ENCODE measurements around the gene SORCS1. TPM values are rescaled to one million over a fixed set of nuclear protein-coding genes. Genes with fewer than 3 reads are reported as not detected.

Gene SORCS1
- total RNA-seq, 2 donors from 2014 or later, result not detected

DNA sequence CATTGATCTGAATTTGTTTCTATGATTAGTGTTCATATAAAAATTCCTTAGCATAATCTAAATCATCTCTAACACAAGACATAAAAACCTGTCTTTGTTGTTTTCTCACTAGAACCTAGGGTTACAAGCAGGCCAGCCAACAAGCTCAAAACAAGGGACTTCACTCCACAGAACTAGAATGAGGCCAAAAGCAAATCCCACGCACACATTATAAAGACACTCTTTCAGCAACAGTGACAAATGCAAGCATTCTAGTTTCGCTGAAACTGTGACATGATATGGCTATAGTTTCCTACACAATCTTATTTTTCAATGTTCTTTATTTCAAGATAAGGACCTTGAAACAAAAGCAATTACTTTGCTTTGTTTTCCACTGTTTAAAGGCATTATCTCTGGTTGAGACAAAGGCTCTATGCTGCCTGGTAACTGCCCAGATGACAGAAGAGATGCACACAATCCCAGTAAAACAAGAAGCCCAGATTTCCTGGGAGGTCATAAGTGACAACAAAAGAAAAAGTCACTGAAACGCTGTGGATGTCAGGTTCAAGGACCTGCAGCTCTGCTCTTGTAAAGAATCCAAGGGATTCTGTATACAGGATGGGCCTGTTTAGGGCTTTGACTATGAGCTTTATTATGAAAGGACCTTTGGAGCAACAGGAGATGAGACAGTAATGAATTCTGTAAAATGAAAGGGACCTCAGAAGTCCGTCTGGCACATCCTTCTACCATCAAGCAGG is 105.3 kb downstream of the SORCS1 start:
- no peak for DNase-seq
- ATAC-seq (replicated peaks in 1 of 2), result no peak

GRCh38 chr10:107058331-107058730 is 106.2 kb downstream of the SORCS1 start:
- peaks cover 3% of the 10 kb centered on the region in 2 donors for H3K9me3 Mint-ChIP-seq
- H3K27me3 Mint-ChIP-seq (ENCODE audit: low read depth), result no peaks in the 10 kb centered on the region
- DNase-seq, result no peak
- H3K4me3 Mint-ChIP-seq, result no peak overlapping the region
- no peaks in the 10 kb centered on the region for H3K36me3 Mint-ChIP-seq (ENCODE audit: insufficient read depth in 2 of 2)
- ATAC-seq (replicated peaks in 1 of 2), result no peak
- no peak overlapping the region for H3K27ac Mint-ChIP-seq
- H3K4me1 Mint-ChIP-seq (ENCODE audit: low read depth), result no peaks in the 10 kb centered on the region

More for the DNA sequence above, 105.3 kb downstream of the SORCS1 start:
- Mint-ChIP-seq H3K27me3 (ENCODE audit: low read depth) (no peaks in the 10 kb centered on the region), H3K36me3 (ENCODE audit: insufficient read depth in 2 of 2) (no peaks in the 10 kb centered on the region), H3K4me3 (no peak overlapping the region), H3K4me1 (ENCODE audit: low read depth) (no peaks in the 10 kb centered on the region), H3K27ac (no peak overlapping the region), H3K9me3 (peaks cover 3% of the 10 kb centered on the region in 2 donors)

GRCh38 chr10:107056182-107056581 is 108.3 kb downstream of the SORCS1 start:
- H3K9me3 Mint-ChIP-seq, result peaks cover 3 to 7% of the 10 kb centered on the region in 2 donors
- no peaks in the 10 kb centered on the region for H3K27me3 Mint-ChIP-seq (ENCODE audit: low read depth)
- no peak overlapping the region for H3K4me3 Mint-ChIP-seq
- H3K27ac Mint-ChIP-seq, result no peak overlapping the region
- ATAC-seq (replicated peaks in 1 of 2), result no peak
- no peaks in the 10 kb centered on the region for H3K36me3 Mint-ChIP-seq (ENCODE audit: insufficient read depth in 2 of 2)
- no peaks in the 10 kb centered on the region for H3K4me1 Mint-ChIP-seq (ENCODE audit: low read depth)
- DNase-seq, result no peak

- Mint-ChIP-seq H3K27ac (no peak overlapping the region), H3K9me3 (peaks cover 3 to 7% of the 10 kb centered on the region in 2 donors), H3K4me3 (no peak overlapping the region), H3K27me3 (ENCODE audit: low read depth) (no peaks in the 10 kb centered on the region), H3K4me1 (ENCODE audit: low read depth) (no peaks in the 10 kb centered on the region), H3K36me3 (ENCODE audit: insufficient read depth in 2 of 2) (no peaks in the 10 kb centered on the region)
- ATAC-seq (replicated peaks in 1 of 2), result no peak
- no peak for DNase-seq
These were observed 109.9 kb downstream of the SORCS1 start for GRCh38 chr10:107054469-107055156.

GRCh38 chr10:107051769-107052168 is 112.7 kb downstream of the SORCS1 start:
- Mint-ChIP-seq H3K4me3 (no peak overlapping the region), H3K36me3 (ENCODE audit: insufficient read depth in 2 of 2) (no peaks in the 10 kb centered on the region), H3K4me1 (ENCODE audit: low read depth) (no peaks in the 10 kb centered on the region), H3K9me3 (peaks cover 5 to 6% of the 10 kb centered on the region in 2 donors), H3K27me3 (ENCODE audit: low read depth) (no peaks in the 10 kb centered on the region), H3K27ac (no peak overlapping the region)
- DNase-seq (no peak), ATAC-seq (replicated peaks in 1 of 2) (no peak)

- Mint-ChIP-seq H3K27me3 (ENCODE audit: low read depth) (no peaks in the 10 kb centered on the region), H3K27ac (no peak overlapping the region), H3K9me3 (peaks cover 2 to 3% of the 10 kb centered on the region in 2 donors), H3K36me3 (ENCODE audit: insufficient read depth in 2 of 2) (no peaks in the 10 kb centered on the region), H3K4me3 (no peak overlapping the region), H3K4me1 (ENCODE audit: low read depth) (no peaks in the 10 kb centered on the region)
- DNase-seq, result no peak
- no peak for ATAC-seq (replicated peaks in 1 of 2)
These were observed 121.0 kb downstream of the SORCS1 start for GRCh38 chr10:107043461-107043860.

GRCh38 chr10:107037192-107038122 is 127.0 kb downstream of the SORCS1 start:
- peaks cover 0 to 3% of the 10 kb centered on the region in 2 donors for H3K36me3 Mint-ChIP-seq (ENCODE audit: insufficient read depth in 2 of 2)
- peaks cover 3 to 5% of the 10 kb centered on the region in 2 donors for H3K9me3 Mint-ChIP-seq
- no peak overlapping the region for H3K4me3 Mint-ChIP-seq
- H3K27ac Mint-ChIP-seq, result no peak overlapping the region
- H3K27me3 Mint-ChIP-seq (ENCODE audit: low read depth), result no peaks in the 10 kb centered on the region
- DNase-seq (no peak), ATAC-seq (replicated peaks in 1 of 2) (no peak)
- no peaks in the 10 kb centered on the region for H3K4me1 Mint-ChIP-seq (ENCODE audit: low read depth)

- Mint-ChIP-seq H3K4me1 (ENCODE audit: low read depth) (no peaks in the 10 kb centered on the region), H3K27ac (no peak overlapping the region)
These were observed 130.6 kb downstream of the SORCS1 start for GRCh38 chr10:107033799-107034422.

DNA sequence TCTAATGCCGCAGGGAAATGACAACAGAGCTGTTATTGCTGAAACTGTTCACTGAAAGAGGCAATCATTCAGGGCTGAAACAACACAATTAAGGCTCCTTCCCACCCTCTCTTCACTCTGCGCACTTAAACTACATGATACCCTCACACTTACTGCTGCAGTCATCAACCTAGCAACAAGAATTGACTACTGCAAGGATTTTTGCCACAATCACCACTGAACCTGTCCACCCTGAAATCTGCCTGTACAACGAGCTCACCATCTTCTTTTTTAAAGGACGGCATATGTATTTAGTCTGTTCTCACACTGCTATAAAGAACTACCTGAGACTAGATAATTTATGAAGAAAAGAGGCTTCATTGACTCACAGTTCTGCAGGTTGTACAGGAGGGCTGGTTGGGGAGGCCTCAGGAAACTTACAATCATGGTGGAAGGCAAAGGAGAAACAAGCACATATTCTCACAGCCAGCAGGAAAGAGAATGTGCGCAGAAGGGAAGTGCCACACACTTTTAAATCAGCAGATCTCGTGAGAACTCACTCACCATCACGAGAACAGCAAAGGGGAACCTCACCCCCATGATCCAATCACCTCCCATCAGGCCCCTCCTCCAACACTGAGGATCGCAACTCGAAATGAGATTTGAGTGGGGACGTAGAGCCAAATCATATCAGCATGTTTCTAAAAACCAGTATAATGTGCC is 131.7 kb downstream of the SORCS1 start:
- H3K27ac Mint-ChIP-seq, result no peak overlapping the region
- DNase-seq, result no peak
- no peaks in the 10 kb centered on the region for H3K27me3 Mint-ChIP-seq (ENCODE audit: low read depth)
- H3K4me3 Mint-ChIP-seq, result no peak overlapping the region
- no peak for ATAC-seq (replicated peaks in 1 of 2)
- no peaks in the 10 kb centered on the region for H3K4me1 Mint-ChIP-seq (ENCODE audit: low read depth)
- peaks cover 0 to 3% of the 10 kb centered on the region in 2 donors for H3K36me3 Mint-ChIP-seq (ENCODE audit: insufficient read depth in 2 of 2)
- peaks cover 5 to 11% of the 10 kb centered on the region in 2 donors for H3K9me3 Mint-ChIP-seq

More at GRCh38 chr10:107033799-107034422, 130.6 kb downstream of the SORCS1 start:
- no peak overlapping the region for H3K4me3 Mint-ChIP-seq
- H3K36me3 Mint-ChIP-seq (ENCODE audit: insufficient read depth in 2 of 2), result peaks cover 0 to 3% of the 10 kb centered on the region in 2 donors
- no peak for DNase-seq
- no peaks in the 10 kb centered on the region for H3K27me3 Mint-ChIP-seq (ENCODE audit: low read depth)
- ATAC-seq (replicated peaks in 1 of 2), result no peak
- H3K9me3 Mint-ChIP-seq, result peaks cover 5 to 9% of the 10 kb centered on the region in 2 donors

GRCh38 chr10:107031931-107032699 is 132.4 kb downstream of the SORCS1 start:
- DNase-seq, result no peak
- no peak for ATAC-seq (replicated peaks in 1 of 2)
- Mint-ChIP-seq H3K27me3 (ENCODE audit: low read depth) (no peaks in the 10 kb centered on the region), H3K4me1 (ENCODE audit: low read depth) (no peaks in the 10 kb centered on the region), H3K4me3 (no peak overlapping the region), H3K27ac (no peak overlapping the region), H3K9me3 (peaks cover 7 to 11% of the 10 kb centered on the region in 2 donors), H3K36me3 (ENCODE audit: insufficient read depth in 2 of 2) (peaks cover 0 to 3% of the 10 kb centered on the region in 2 donors)

DNA sequence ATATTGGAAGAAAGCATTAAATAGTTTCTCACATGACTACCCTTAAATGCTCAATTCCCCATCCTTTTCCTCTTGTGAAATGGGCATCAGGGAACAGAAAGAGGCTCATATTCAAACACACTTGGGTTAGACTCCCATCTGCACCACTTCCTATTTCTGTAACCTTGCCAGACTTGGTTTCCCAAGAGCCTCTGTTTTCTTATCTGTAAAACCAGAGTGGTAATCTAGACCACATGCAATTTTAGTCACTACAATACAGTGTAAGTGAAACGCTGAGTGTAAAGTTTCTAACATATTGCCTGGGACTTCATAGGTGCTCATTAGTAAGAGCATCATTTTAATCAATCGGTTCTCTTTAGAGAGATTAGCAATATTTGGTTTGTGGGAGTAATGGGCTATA is 136.3 kb downstream of the SORCS1 start:
- Mint-ChIP-seq H3K4me1 (ENCODE audit: low read depth) (no peaks in the 10 kb centered on the region), H3K36me3 (ENCODE audit: insufficient read depth in 2 of 2) (no peaks in the 10 kb centered on the region), H3K27me3 (ENCODE audit: low read depth) (no peaks in the 10 kb centered on the region), H3K4me3 (no peak overlapping the region), H3K27ac (no peak overlapping the region), H3K9me3 (peaks cover 9 to 10% of the 10 kb centered on the region in 2 donors)
- DNase-seq, result no peak
- no peak for ATAC-seq (replicated peaks in 1 of 2)
